Mucosa of stomach (tissue), 1 donor: Measurements from ENCODE around the gene ODAD2.

Source experiments
- H3K27me3 ChIP-seq: one replicate; pipeline ENCODE4 v1.7.0; 2013; ENCODE audit warnings: mild to moderate bottlenecking, low read length; ENCODE audit not compliant: control insufficient read depth, insufficient read depth
- H3K36me3 ChIP-seq: one replicate; pipeline ENCODE4 v1.7.0; 2013; ENCODE audit warnings: low read length; ENCODE audit not compliant: control insufficient read depth, insufficient read depth
- H3K4me1 ChIP-seq: one replicate; pipeline ENCODE4 v1.7.0; 2013; ENCODE audit warnings: mild to moderate bottlenecking, low read length; ENCODE audit not compliant: control insufficient read depth, insufficient read depth
- H3K4me3 ChIP-seq: one replicate; pipeline ENCODE4 v1.7.0; 2013; ENCODE audit warnings: low read length
- H3K9ac ChIP-seq: one replicate; pipeline ENCODE4 v1.7.0; 2013; ENCODE audit warnings: mild to moderate bottlenecking, low read length, moderate library complexity
- H3K9me3 ChIP-seq: one replicate; pipeline ENCODE4 v1.7.0; 2013; ENCODE audit warnings: mild to moderate bottlenecking, low read length, moderate library complexity; ENCODE audit not compliant: control insufficient read depth
- donor health status: Pancreatic carcinoma.

ODAD2 gene

GRCh38 chr10:27832826-27833225 lies 166.1 kb downstream of the ODAD2 start:
- Histone ChIP-seq H3K9ac (no peak overlapping the region), H3K9me3 (no peaks in the 10 kb centered on the region), H3K36me3 (no peaks in the 10 kb centered on the region), H3K4me1 (no peaks in the 10 kb centered on the region), H3K4me3 (no peak overlapping the region), H3K27me3 (no peaks in the 10 kb centered on the region)

- Histone ChIP-seq H3K27me3 (no peaks in the 10 kb centered on the region), H3K9ac (no peak overlapping the region), H3K9me3 (no peaks in the 10 kb centered on the region), H3K4me3 (no peak overlapping the region), H3K36me3 (no peaks in the 10 kb centered on the region), H3K4me1 (no peaks in the 10 kb centered on the region)
These were observed 172.5 kb downstream of the ODAD2 start for GRCh38 chr10:27826369-27826768.

DNA sequence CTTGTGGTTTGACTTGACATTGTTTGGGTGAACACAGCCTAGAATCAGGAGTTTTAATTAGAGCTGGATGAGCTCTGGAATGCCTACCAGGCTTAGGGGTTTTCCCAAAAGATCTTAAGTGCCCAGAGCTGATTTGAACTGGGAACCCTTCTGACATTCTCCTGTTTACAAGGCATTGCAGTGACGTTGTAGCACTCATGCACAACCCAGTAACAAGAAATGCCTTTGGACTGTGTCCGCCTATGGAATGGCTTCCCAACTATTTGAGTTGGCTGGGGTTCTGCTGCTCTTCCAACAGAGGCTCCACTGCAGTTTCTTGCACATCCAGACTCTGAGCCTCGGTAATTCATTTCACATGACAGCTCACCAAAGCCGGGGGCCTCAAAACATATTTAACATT lies 176.6 kb downstream of the ODAD2 start:
- Histone ChIP-seq H3K9me3 (no peaks in the 10 kb centered on the region), H3K9ac (no peak overlapping the region), H3K4me3 (no peak overlapping the region), H3K4me1 (no peaks in the 10 kb centered on the region), H3K27me3 (no peaks in the 10 kb centered on the region), H3K36me3 (no peaks in the 10 kb centered on the region)

GRCh38 chr10:27820637-27821036 lies 178.2 kb downstream of the ODAD2 start:
- no peak overlapping the region for H3K9ac ChIP-seq
- H3K9me3 ChIP-seq = no peaks in the 10 kb centered on the region
- H3K27me3 ChIP-seq = no peaks in the 10 kb centered on the region
- H3K4me3 ChIP-seq = no peak overlapping the region
- no peaks in the 10 kb centered on the region for H3K36me3 ChIP-seq
- no peaks in the 10 kb centered on the region for H3K4me1 ChIP-seq

DNA sequence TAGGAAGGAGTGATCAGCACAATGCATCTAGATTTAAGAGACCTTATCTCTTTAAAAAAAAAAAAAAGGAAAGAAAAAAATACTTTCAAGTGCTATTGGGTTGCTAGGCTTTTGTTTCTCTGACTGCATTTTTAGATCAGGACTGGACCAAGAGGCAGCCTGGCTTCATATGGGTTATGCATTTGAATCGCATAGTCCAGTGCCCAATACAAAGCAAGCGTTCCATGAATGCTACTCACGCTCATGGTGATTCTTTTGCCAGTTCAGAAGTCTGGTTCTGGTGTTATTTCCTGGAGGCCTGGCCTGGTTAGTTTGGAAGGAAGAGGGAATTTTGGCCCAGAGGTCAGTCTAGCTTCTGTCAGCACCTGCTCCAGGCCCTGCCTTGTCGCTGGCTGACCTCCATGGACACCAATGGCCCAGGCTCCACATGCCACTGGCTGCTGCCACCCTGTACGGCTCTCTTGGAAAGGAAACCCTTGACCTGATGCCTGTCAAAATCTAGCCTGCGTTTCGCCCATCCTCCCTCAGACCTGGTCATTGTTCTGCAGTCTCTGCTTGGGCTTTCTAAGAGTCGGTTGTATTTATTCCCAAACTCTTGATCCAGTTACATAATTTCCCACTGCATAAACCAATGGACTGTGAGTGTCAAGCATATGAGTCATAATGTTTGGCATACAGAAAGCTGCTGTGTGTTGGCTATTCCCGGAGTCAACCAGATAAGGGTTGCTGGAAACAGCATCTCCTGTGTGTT lies 178.9 kb downstream of the ODAD2 start:
- H3K9me3 ChIP-seq = no peaks in the 10 kb centered on the region
- no peak overlapping the region for H3K4me3 ChIP-seq
- H3K9ac ChIP-seq = no peak overlapping the region
- H3K27me3 ChIP-seq = no peaks in the 10 kb centered on the region
- H3K36me3 ChIP-seq = no peaks in the 10 kb centered on the region
- H3K4me1 ChIP-seq = no peaks in the 10 kb centered on the region

DNA sequence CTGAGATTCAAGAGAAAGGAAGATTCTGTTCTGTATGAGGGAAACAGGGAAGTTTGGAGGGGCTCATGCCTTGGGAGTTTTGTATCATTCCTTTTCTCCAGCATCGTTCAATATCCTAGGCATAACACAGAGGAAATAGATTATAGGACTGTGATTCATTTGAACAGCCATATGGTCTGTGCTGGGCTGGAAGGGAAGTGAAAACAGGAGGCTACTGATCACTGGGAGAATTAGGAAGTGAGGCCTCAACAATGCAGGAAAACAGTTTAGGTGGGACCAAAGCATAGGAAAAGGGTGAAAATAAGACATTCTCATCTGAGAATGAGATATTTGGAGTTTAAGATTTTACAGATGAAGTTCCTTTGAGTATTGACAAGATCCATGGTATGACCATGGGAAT lies 182.6 kb downstream of the ODAD2 start:
- no peaks in the 10 kb centered on the region for H3K36me3 ChIP-seq
- no peaks in the 10 kb centered on the region for H3K27me3 ChIP-seq
- H3K9ac ChIP-seq = no peak overlapping the region
- no peaks in the 10 kb centered on the region for H3K9me3 ChIP-seq
- H3K4me3 ChIP-seq = no peak overlapping the region
- no peaks in the 10 kb centered on the region for H3K4me1 ChIP-seq

DNA sequence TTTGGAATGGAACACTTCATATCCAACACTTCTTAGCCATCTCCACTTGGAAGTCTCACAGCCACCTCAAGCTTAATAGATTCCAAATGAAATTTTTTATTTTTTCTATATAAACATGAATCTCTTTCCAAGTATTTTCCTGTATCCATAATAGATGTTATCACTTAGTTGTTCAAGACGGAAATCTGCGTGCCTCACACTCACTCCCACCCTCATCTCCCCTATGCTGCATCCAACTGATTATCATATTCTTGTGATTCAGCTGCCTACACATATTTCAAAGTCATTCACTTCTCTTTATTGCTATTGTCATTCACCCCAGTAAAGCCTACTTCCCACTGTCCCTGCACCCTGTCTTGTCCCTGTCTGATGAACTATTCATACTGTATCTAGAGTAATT lies 183.0 kb downstream of the ODAD2 start:
- no peaks in the 10 kb centered on the region for H3K27me3 ChIP-seq
- H3K9ac ChIP-seq = no peak overlapping the region
- no peaks in the 10 kb centered on the region for H3K36me3 ChIP-seq
- no peak overlapping the region for H3K4me3 ChIP-seq
- no peaks in the 10 kb centered on the region for H3K9me3 ChIP-seq
- H3K4me1 ChIP-seq = no peaks in the 10 kb centered on the region

DNA sequence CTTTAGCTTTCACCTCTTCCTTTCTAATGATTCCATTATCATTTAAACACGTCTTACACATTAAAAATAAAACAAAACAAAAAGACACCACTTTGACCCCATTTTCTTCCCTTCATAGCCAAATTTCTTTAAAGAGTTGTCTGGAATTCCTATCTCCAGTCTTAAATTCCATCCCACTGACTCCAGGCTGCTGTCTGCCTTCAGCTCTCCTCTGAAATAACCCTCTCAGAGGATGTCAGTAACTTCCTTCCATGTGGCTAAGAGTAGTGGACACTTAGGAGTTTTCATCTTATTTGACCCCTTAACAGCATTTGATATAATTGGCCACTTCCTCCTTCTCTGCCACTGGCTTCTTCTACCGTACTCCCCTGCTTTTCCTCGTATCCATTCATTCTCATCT lies 183.6 kb downstream of the ODAD2 start:
- no peaks in the 10 kb centered on the region for H3K27me3 ChIP-seq
- H3K9me3 ChIP-seq = no peaks in the 10 kb centered on the region
- H3K36me3 ChIP-seq = no peaks in the 10 kb centered on the region
- H3K4me1 ChIP-seq = no peaks in the 10 kb centered on the region
- H3K4me3 ChIP-seq = no peak overlapping the region
- H3K9ac ChIP-seq = no peak overlapping the region

- no peaks in the 10 kb centered on the region for H3K36me3 ChIP-seq
- H3K9me3 ChIP-seq = no peaks in the 10 kb centered on the region
- H3K4me3 ChIP-seq = no peak overlapping the region
- no peak overlapping the region for H3K9ac ChIP-seq
- no peaks in the 10 kb centered on the region for H3K4me1 ChIP-seq
- H3K27me3 ChIP-seq = no peaks in the 10 kb centered on the region
These were observed 193.7 kb downstream of the ODAD2 start for GRCh38 chr10:27805180-27805579.

DNA sequence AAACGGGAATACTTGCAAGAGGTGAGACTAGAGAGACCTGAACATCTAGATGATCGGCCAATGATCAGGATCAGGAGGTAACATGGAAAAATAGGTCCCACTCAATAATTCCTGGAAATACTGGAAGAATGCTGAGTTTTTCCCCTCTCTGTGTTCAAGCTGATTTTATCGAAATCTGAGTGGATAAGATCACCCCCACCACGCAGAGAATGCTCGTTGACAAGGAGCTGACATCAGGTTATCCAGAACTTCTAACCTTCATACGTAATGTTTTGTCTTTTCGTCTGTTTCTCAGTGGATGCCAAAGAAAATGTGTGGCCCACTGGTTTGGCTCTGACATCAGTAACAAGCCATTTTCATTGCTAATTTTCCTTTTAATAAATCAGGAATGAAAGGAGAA lies 194.7 kb downstream of the ODAD2 start:
- H3K27me3 ChIP-seq = no peaks in the 10 kb centered on the region
- H3K4me1 ChIP-seq = no peaks in the 10 kb centered on the region
- H3K9me3 ChIP-seq = no peaks in the 10 kb centered on the region
- H3K9ac ChIP-seq = no peak overlapping the region
- no peaks in the 10 kb centered on the region for H3K36me3 ChIP-seq
- no peak overlapping the region for H3K4me3 ChIP-seq

GRCh38 chr10:27801171-27801785 lies 197.6 kb downstream of the ODAD2 start:
- H3K9me3 ChIP-seq = no peaks in the 10 kb centered on the region
- H3K9ac ChIP-seq = no peak overlapping the region
- H3K27me3 ChIP-seq = no peaks in the 10 kb centered on the region
- H3K4me1 ChIP-seq = no peaks in the 10 kb centered on the region
- H3K36me3 ChIP-seq = no peaks in the 10 kb centered on the region
- H3K4me3 ChIP-seq = no peak overlapping the region

GRCh38 chr10:27799046-27799445 lies 199.8 kb downstream of the ODAD2 start:
- H3K4me3 ChIP-seq = no peak overlapping the region
- H3K36me3 ChIP-seq = no peaks in the 10 kb centered on the region
- no peaks in the 10 kb centered on the region for H3K9me3 ChIP-seq
- no peaks in the 10 kb centered on the region for H3K27me3 ChIP-seq
- no peak overlapping the region for H3K9ac ChIP-seq
- H3K4me1 ChIP-seq = no peaks in the 10 kb centered on the region
